ENCODE data around the gene ADGRB2. TPM values are rescaled to one million over a fixed set of nuclear protein-coding genes. Genes with fewer than 3 reads are reported as not detected.

The ADGRB2 gene
- total RNA-seq, 1 donor from 2014 or later = 12.1 TPM

GRCh38 chr1:31763671-31764311, 349 bp downstream of the ADGRB2 start:
- H3K4me1 ChIP-seq = peaks cover 40% of the 10 kb centered on the region
- no peak for DNase-seq
- TF ChIP-seq CTCF (IDR thresholded peaks at IDR 0.05; ENCODE audit: borderline replicate concordance) = no peak
- H3K9me3 ChIP-seq (replicated peaks) = no peaks in the 10 kb centered on the region
- H3K36me3 ChIP-seq = no peaks in the 10 kb centered on the region
- intact Hi-C loops (cut with micrococcal nuclease) = no loop called here
- peak overlapping the region; percentile 72 for H3K4me3 ChIP-seq
- H3K27me3 ChIP-seq (ENCODE audit: low read depth) = peaks cover 71% of the 10 kb centered on the region
- no peak overlapping the region for H3K27ac ChIP-seq (replicated peaks)

DNA sequence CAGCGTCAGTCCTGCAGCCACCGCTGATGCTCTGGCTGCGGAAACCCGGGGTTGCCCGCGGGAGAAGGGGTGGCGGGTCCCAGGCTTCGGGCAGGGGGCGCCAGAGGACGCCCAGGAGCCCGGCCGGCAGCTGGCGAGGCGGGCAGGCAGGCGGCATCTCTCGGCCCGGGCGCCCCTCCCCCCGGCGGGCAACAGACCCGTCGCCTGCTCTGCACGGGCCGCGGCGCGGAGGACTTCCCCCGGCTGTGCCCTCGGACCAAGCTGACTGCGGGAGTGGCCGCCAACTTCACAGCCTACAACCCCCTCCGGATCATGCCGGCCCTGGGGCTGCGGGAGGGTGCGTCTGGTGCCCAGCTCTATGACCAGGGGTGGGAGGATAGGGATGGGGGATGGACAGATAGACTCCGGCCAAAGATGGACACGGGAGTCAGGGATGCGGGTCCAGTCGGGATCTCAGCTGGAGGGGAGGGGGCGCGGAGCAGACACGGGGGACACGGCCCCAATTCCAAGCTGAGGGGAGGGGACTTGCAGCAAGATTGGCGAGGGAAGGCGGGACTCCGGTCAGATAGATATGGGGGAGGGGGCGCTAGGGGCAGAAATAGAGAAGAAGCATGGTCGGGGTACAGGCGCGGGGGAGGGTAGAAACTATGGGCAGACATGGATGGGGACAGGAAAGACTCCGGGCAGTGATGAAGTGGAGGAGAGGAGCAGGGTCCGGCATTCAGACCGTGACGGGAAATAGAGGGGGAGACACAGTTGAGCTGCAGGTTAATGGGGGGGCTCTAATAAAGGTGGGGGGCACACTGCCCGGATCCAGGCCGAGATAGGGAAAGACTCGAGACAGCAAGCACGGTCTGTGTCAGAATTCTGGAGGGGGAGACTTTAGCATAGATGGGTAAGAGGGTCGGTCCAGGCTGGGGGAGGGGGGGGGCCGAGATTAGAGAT, 1.1 kb downstream of the ADGRB2 start:
- peak; percentile 60 for DNase-seq
- intact Hi-C loops (cut with micrococcal nuclease) = no loop called here
- no peak overlapping the region for H3K27ac ChIP-seq (replicated peaks)
- H3K4me3 ChIP-seq = peak overlapping the region; percentile 72
- H3K4me1 ChIP-seq = peaks cover 40% of the 10 kb centered on the region
- H3K9me3 ChIP-seq (replicated peaks) = no peaks in the 10 kb centered on the region
- TF ChIP-seq CTCF (IDR thresholded peaks at IDR 0.05; ENCODE audit: borderline replicate concordance) = peak; percentile 69
- H3K27me3 ChIP-seq (ENCODE audit: low read depth) = peaks cover 67% of the 10 kb centered on the region
- H3K36me3 ChIP-seq = no peaks in the 10 kb centered on the region

DNA sequence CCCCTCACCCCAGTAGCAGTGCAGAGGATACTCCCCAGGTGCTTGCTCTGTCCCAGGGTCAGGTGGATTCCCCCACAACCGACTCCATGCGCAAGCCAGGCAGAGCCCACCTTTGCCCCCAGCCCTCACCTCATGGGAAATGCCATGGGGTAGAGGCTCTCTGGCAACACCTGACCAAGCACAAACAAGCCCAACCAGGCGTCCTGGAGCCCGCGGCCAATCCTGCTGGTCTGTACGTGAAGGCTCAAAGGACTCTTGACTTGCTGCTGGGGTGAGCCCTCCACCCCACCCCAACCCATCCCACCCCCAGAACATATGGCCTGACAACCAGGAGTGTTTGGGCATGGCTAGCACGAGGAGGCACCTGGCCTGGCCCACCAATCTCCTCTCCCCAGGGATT, 1.8 kb downstream of the ADGRB2 start:
- Histone ChIP-seq H3K27ac (replicated peaks) (no peak overlapping the region), H3K4me1 (peaks cover 40% of the 10 kb centered on the region), H3K27me3 (ENCODE audit: low read depth) (peaks cover 60% of the 10 kb centered on the region), H3K9me3 (replicated peaks) (no peaks in the 10 kb centered on the region), H3K36me3 (no peaks in the 10 kb centered on the region), H3K4me3 (peak overlapping the region; percentile 72)
- DNase-seq = no peak
- TF ChIP-seq CTCF (IDR thresholded peaks at IDR 0.05; ENCODE audit: borderline replicate concordance) = no peak
- intact Hi-C loops (cut with micrococcal nuclease) = no loop called here

- no peaks in the 10 kb centered on the region for H3K9me3 ChIP-seq (replicated peaks)
- H3K36me3 ChIP-seq = no peaks in the 10 kb centered on the region
- H3K4me1 ChIP-seq = peaks cover 40% of the 10 kb centered on the region
- H3K27ac ChIP-seq (replicated peaks) = no peak overlapping the region
- TF ChIP-seq CTCF (IDR thresholded peaks at IDR 0.05; ENCODE audit: borderline replicate concordance) = no peak
- no peak for DNase-seq
- intact Hi-C loops (cut with micrococcal nuclease) = no loop called here
- no peak overlapping the region for H3K4me3 ChIP-seq
- H3K27me3 ChIP-seq (ENCODE audit: low read depth) = peaks cover 56% of the 10 kb centered on the region
These were observed 2.3 kb downstream of the ADGRB2 start for GRCh38 chr1:31761883-31762282.

DNA sequence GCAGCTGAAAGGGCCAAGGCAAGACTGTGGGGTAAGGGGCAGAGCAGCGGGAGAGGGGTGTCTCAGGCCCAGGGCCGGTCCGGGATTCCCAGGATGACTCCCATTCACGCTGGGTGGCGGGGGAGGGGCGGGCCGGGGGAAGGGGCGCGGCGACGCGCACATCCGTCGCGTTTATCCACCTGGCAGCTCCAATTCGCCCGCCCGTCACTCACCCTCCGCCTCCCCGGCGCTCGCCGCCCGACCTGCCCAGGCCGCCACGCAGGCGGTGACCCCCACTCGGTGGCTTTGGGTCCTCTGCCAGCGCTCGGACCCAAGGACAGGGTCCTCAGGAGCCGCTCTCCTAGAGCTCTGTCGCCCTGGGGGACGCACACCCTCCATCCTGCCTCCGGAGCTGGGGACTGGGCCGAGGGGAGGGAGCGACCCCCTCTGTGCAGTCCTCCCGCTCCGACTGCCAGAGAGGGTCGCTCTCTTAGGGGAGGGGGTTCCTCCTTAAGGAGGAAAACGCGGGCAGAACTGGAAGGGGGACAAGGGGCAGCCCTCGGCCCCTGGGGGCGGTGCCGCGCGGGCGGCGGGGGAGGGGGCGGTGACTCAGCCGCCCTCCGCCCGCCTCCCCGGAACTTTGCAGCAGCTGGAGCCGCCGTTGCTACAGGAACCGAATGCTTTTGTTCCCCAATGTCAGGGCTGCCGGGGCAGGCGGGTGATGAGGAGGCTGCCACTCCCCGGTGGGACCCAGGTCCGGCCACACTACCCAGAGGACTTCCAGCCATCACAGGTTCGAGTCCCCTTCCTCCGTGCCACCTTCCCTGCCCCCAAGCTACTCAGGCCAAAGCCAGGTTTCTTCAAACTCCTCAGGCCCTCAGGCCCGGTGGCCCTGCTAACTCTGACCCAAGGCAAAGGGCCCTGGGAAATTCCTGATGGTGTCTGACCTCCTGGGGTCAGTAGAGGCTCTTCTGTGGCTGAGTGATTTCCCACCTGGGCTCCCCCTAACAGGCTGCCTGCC, 3.4 kb downstream of the ADGRB2 start:
- intact Hi-C loops (cut with micrococcal nuclease) = no loop called here
- DNase-seq = peak; percentile 51
- peaks cover 46% of the 10 kb centered on the region for H3K4me1 ChIP-seq
- no peak overlapping the region for H3K27ac ChIP-seq (replicated peaks)
- H3K27me3 ChIP-seq (ENCODE audit: low read depth) = peaks cover 45% of the 10 kb centered on the region
- no peak for TF ChIP-seq CTCF (IDR thresholded peaks at IDR 0.05; ENCODE audit: borderline replicate concordance)
- H3K9me3 ChIP-seq (replicated peaks) = no peaks in the 10 kb centered on the region
- peak overlapping the region; percentile 69 for H3K4me3 ChIP-seq
- no peaks in the 10 kb centered on the region for H3K36me3 ChIP-seq
